Progenitor cell of endocrine pancreas (in vitro differentiated cells): ENCODE results near the gene STX18. TPM values are rescaled to one million over a fixed set of nuclear protein-coding genes. Genes with fewer than 3 reads are reported as not detected.
A peak's percentile ranks its signal among the peaks of the same experiment; 100 is the strongest.

Experiments used
- DNase-seq: peaks from one replicate; pipeline ENCODE4 v3.0.0; 2021; ENCODE audit warnings: low spot score; ENCODE audit not compliant: unreplicated experiment
- H3K27ac Mint-ChIP-seq: 2 replicates; pipeline ENCODE4 v1.8.0; 2021; ENCODE audit warnings: mild to moderate bottlenecking, moderate library complexity, mixed read lengths
- H3K27me3 Mint-ChIP-seq: 2 replicates; pipeline ENCODE4 v1.8.0; 2021; ENCODE audit warnings: mixed read lengths
- H3K36me3 Mint-ChIP-seq: 2 replicates; pipeline ENCODE4 v1.8.0; 2022; ENCODE audit warnings: mixed read lengths; ENCODE audit not compliant: insufficient read depth
- H3K4me1 Mint-ChIP-seq: 2 replicates; pipeline ENCODE4 v1.8.0; 2021; ENCODE audit warnings: low read depth, mixed read lengths
- H3K4me3 Mint-ChIP-seq: 2 replicates; pipeline ENCODE4 v1.8.0; 2021; ENCODE audit warnings: low read depth, mild to moderate bottlenecking, moderate library complexity, mixed read lengths
- H3K9me3 Mint-ChIP-seq: 2 replicates; pipeline ENCODE4 v1.8.0; 2021; ENCODE audit warnings: low read depth, mixed read lengths
- total RNA-seq: library from RNA; stranded (reverse); gene quantifications from 2 replicates; pipeline ENCODE4 v1.2.1, GENCODE V29; 2021
- TF ChIP-seq, protein P1 (sequence below): fragments of 200-600 bp; sonication (generic); IDR thresholded peaks from one replicate; pipeline ENCODE4 v1.5.0; 2021; ENCODE audit warnings: antibody characterized with exemption, mild to moderate bottlenecking; ENCODE audit not compliant: unreplicated experiment

STX18 gene
- total RNA-seq, 1 donor from 2014 or later, result 41.2 TPM

DNA sequence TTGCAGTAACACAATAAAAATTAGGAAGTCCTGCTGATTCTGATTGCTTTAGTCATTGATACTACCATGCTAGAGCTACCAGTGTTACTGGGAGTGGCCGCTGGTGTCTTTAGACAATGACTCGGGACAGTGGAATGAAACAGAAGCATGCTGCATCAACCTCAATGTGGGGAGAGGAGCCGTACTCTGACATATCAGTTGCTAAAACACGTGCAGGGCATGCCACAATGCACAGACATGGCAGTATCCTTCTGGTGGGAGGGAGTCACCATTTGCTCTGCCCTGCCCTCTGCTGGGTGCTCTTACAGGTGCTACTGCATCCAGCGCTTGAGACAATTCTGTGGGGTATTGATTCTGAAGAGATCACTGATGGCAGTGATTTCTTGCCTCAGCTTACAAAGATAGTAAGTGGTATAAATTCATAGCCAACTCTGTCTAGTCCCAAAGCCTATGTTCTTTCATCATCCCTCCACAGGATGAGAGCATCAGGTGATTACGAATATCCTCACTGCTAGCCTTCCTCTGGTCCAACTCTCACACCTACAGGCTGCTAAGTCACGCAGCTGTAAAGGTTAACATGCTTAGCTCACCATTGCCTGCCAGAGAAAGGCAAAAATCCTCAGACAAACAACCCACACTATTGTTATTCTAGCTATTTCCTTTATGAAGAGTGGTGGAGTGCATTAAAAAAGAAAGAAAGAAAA is 111.2 kb downstream of the STX18 start:
- Mint-ChIP-seq H3K4me1 (peaks cover 16% of the 10 kb centered on the region), H3K27ac (no peak overlapping the region), H3K27me3 (no peaks in the 10 kb centered on the region), H3K4me3 (no peak overlapping the region), H3K9me3 (no peaks in the 10 kb centered on the region), H3K36me3 (no peaks in the 10 kb centered on the region)
- TF ChIP-seq, protein P1, sequence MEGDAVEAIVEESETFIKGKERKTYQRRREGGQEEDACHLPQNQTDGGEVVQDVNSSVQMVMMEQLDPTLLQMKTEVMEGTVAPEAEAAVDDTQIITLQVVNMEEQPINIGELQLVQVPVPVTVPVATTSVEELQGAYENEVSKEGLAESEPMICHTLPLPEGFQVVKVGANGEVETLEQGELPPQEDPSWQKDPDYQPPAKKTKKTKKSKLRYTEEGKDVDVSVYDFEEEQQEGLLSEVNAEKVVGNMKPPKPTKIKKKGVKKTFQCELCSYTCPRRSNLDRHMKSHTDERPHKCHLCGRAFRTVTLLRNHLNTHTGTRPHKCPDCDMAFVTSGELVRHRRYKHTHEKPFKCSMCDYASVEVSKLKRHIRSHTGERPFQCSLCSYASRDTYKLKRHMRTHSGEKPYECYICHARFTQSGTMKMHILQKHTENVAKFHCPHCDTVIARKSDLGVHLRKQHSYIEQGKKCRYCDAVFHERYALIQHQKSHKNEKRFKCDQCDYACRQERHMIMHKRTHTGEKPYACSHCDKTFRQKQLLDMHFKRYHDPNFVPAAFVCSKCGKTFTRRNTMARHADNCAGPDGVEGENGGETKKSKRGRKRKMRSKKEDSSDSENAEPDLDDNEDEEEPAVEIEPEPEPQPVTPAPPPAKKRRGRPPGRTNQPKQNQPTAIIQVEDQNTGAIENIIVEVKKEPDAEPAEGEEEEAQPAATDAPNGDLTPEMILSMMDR, result peak; percentile 68
- no peak for DNase-seq

DNA sequence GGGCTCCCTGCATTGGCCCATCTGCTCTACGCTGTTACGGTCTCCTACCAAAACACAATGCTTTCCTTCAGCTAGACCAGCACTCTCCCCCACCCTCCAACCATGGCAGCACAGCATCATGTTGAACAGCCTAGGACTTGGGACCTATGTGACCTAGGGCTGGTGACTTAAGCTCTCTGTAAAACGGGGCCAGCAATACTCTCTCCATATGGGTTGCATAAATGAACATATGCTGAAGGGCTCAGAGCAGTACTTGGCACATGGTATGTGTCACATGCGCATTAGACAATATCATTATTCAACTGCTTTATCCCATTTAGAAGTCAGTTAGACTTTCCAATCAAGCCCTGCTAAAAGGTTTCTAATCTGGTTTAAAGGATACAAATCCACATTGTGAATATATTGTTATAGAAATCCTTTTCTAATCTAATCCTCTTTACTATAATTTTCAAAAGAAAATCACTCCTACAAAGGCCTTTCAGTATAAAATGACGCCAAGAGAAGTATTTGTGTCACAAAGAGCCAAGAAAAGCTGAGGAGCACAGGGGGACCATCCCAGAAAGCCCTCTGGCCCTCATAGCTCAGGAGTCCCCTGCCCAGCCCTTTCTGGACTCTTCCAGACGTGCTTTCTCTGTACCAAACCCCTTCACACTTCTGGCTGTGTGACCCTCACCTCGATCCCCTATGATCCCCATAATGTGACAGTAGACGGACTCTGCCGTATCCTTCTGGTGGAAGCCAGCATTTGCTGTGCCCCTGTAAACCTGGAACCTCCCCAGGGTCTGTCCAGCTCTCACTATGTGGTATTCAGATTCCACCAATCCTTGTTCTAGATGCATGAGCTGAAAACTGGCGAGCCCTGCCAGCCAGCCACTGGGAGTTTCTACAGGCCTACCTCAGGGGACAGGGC is 112.6 kb downstream of the STX18 start:
- Mint-ChIP-seq H3K9me3 (no peaks in the 10 kb centered on the region), H3K27ac (no peak overlapping the region), H3K4me1 (peaks cover 16% of the 10 kb centered on the region), H3K4me3 (no peak overlapping the region), H3K27me3 (no peaks in the 10 kb centered on the region), H3K36me3 (no peaks in the 10 kb centered on the region)
- no peak for DNase-seq
- TF ChIP-seq, protein P1, result no peak

DNA sequence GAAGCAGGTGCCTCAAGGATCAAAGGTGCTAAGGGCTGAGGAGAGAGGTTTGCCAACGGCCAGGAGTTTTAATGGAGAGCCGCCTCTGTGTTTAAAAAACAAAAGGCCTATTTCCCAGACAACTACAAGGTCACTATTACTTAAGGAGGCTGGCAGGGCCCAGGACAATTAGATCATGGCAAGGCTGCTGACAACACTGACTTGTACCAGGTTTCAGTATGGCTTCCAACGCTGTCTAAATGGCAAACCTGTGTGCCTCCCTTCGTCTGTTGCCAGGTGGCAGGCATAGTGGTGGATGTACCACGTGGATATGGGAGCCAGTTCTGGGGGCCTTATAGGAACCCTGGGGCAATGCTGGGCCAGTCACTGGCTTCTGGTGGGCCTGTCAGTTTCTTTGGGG is 114.0 kb downstream of the STX18 start:
- TF ChIP-seq, protein P1, result no peak
- Mint-ChIP-seq H3K4me3 (no peak overlapping the region), H3K4me1 (peaks cover 27% of the 10 kb centered on the region), H3K36me3 (peaks cover 4% of the 10 kb centered on the region), H3K27me3 (no peaks in the 10 kb centered on the region), H3K27ac (peak overlapping the region; percentile 92), H3K9me3 (no peaks in the 10 kb centered on the region)
- no peak for DNase-seq

DNA sequence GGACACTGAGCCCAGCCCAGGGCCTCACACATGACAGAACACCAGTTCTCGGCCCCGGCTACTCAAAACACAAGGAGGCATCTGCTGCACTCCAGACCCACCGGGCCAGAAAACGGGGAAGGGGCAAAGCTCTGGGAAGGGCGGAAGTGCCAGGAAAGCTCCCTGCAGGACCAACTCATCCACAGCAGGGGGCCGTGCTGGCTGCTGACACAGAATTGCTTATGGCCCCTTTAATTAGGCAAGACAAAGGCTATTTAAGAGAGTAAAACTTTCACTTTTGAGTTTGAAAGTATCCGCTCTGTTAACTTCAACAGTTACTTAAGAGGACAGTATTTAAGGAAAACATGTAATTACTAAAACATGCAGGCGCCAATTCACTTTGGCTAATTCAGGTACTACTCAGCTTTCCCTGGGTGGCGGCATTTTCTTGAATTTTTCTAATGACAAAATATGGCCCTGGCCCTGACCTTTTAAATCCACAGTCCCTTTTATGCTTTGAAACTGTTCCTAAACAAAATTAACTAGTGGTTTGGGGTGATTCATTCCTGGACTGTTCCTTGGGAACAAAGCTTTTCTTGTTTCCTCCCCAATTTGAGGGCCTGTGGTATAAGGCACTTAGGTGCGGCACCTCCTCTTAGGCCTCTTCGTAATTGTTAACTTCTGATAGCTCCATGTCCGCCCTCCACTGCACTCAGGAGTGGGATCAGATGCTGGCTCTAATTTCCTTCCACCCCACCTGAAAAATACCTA is 114.6 kb downstream of the STX18 start:
- DNase-seq, result no peak
- peaks cover 27% of the 10 kb centered on the region for H3K4me1 Mint-ChIP-seq
- no peaks in the 10 kb centered on the region for H3K9me3 Mint-ChIP-seq
- H3K27ac Mint-ChIP-seq, result peak overlapping the region; percentile 92
- no peak overlapping the region for H3K4me3 Mint-ChIP-seq
- TF ChIP-seq, protein P1, result peak; percentile 21
- H3K27me3 Mint-ChIP-seq, result no peaks in the 10 kb centered on the region
- peaks cover 4% of the 10 kb centered on the region for H3K36me3 Mint-ChIP-seq

DNA sequence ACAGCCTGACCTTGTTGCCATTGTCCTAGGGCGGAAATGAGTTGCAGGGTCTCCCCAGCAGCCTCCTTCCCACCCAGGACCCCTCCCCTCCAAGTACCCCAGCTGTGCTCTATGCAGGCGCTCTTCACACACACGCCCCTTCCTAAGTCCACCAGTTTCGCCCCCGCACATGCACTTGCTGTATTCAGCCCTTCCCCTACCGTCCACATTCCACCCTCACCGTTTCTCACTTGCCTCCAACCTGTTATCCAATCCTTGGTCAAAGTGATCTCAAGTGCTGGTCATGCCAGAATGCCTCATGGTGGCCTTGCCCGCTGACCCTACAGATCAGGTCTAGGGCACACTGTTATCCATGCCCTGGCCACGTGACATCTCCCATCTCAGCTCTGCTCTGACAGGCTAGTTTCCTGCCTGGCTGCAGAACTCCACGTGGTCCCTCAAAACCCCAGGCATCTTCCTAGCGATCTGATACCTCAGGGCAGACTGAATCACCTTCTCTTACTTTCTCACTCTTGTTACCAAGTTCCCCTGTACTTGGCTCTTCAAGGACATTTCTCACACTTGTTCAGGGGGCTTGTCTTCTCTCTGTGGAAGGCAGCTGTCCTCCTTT is 115.2 kb downstream of the STX18 start:
- no peak for DNase-seq
- peaks cover 27% of the 10 kb centered on the region for H3K4me1 Mint-ChIP-seq
- no peaks in the 10 kb centered on the region for H3K27me3 Mint-ChIP-seq
- TF ChIP-seq, protein P1, result no peak
- H3K27ac Mint-ChIP-seq, result peak overlapping the region; percentile 81
- no peak overlapping the region for H3K4me3 Mint-ChIP-seq
- no peaks in the 10 kb centered on the region for H3K9me3 Mint-ChIP-seq
- H3K36me3 Mint-ChIP-seq, result peaks cover 5% of the 10 kb centered on the region
